Activated B cell treated with CpG ODN at 0.5 μM for 24 hours (primary cell): ENCODE measurements around the gene DNASE1L3. TPM values are rescaled to one million over a fixed set of nuclear protein-coding genes. Genes with fewer than 3 reads are reported as not detected.

ENCODE experiments used
- ATAC-seq: fragments of 200-7000 bp; cut with Tn5 transposase; one replicate; pipeline ENCODE4 v1.10.0; 2021; ENCODE audit warnings: low read depth, mild to moderate bottlenecking, moderate library complexity
- CTCF ChIA-PET: fragments of 350-600 bp; sonication (Branson Sonifier 250); formaldehyde crosslinking; loops from one replicate; lab custom pipeline; 2021; ENCODE audit warnings: antibody characterized with exemption; lab: Charles Lee
- POLR2A ChIA-PET: fragments of 350-600 bp; sonication (Branson Sonifier 250); formaldehyde crosslinking; loops from one replicate; lab custom pipeline; 2021; ENCODE audit warnings: antibody characterized with exemption; lab: Charles Lee
- DNase-seq: peaks from one replicate; pipeline ENCODE4 v3.0.0; 2022
- H3K27ac Mint-ChIP-seq: one replicate; pipeline ENCODE4 v1.8.0; 2020; ENCODE audit warnings: mixed read lengths
- H3K27me3 Mint-ChIP-seq: one replicate; pipeline ENCODE4 v1.8.0; 2021; ENCODE audit warnings: mixed read lengths
- H3K36me3 Mint-ChIP-seq: one replicate; pipeline ENCODE4 v1.8.0; 2021; ENCODE audit warnings: low read depth, mixed read lengths
- H3K4me1 Mint-ChIP-seq: one replicate; pipeline ENCODE4 v1.8.0; 2021; ENCODE audit warnings: mixed read lengths
- H3K4me3 Mint-ChIP-seq: one replicate; pipeline ENCODE4 v1.8.0; 2020; ENCODE audit warnings: mild to moderate bottlenecking, mixed read lengths
- H3K9me3 Mint-ChIP-seq: one replicate; pipeline ENCODE4 v1.8.0; 2020; ENCODE audit warnings: mixed read lengths
- intact Hi-C: fragments of 100-400 bp; cut with micrococcal nuclease; formaldehyde crosslinking; loops from one replicate; pipeline ENCODE4 v1.15.1; 2024
- total RNA-seq: library from RNA; stranded (reverse); gene quantifications from 2 replicates; pipeline ENCODE4 v1.2.3, GENCODE V29; 2022
- TF ChIP-seq, protein P1 (sequence below): fragments of 200-600 bp; IDR thresholded peaks from one replicate; pipeline ENCODE4 v1.8.0; 2022; ENCODE audit warnings: antibody characterized with exemption, mild to moderate bottlenecking

DNASE1L3 gene
- total RNA-seq, 1 donor from 2014 or later = 8.1 TPM

- H3K4me3 Mint-ChIP-seq = no peak overlapping the region
- intact Hi-C loops = no loop called here
- peaks cover 13% of the 10 kb centered on the region for H3K4me1 Mint-ChIP-seq
- no peak for DNase-seq
- H3K36me3 Mint-ChIP-seq = peaks cover 16% of the 10 kb centered on the region
- TF ChIP-seq, protein P1, sequence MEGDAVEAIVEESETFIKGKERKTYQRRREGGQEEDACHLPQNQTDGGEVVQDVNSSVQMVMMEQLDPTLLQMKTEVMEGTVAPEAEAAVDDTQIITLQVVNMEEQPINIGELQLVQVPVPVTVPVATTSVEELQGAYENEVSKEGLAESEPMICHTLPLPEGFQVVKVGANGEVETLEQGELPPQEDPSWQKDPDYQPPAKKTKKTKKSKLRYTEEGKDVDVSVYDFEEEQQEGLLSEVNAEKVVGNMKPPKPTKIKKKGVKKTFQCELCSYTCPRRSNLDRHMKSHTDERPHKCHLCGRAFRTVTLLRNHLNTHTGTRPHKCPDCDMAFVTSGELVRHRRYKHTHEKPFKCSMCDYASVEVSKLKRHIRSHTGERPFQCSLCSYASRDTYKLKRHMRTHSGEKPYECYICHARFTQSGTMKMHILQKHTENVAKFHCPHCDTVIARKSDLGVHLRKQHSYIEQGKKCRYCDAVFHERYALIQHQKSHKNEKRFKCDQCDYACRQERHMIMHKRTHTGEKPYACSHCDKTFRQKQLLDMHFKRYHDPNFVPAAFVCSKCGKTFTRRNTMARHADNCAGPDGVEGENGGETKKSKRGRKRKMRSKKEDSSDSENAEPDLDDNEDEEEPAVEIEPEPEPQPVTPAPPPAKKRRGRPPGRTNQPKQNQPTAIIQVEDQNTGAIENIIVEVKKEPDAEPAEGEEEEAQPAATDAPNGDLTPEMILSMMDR = no peak
- POLR2A ChIA-PET = interaction anchor here (0.7 kb wide), 1 partner anchor 59 kb away, joined by 7 read pairs; no protein-coding TSS in a partner anchor
- H3K27me3 Mint-ChIP-seq = no peaks in the 10 kb centered on the region
- no peaks in the 10 kb centered on the region for H3K9me3 Mint-ChIP-seq
- ATAC-seq = no peak
- CTCF ChIA-PET = interaction anchor here (4.2 to 10.9 kb wide), 3 partner anchors 23 to 108 kb away, joined by 34 to 167 read pairs (median 116); no protein-coding TSS in a partner anchor
- H3K27ac Mint-ChIP-seq = peak overlapping the region; percentile 9
Measured at GRCh38 chr3:58191361-58191991, 19.3 kb downstream of the DNASE1L3 start.

DNA sequence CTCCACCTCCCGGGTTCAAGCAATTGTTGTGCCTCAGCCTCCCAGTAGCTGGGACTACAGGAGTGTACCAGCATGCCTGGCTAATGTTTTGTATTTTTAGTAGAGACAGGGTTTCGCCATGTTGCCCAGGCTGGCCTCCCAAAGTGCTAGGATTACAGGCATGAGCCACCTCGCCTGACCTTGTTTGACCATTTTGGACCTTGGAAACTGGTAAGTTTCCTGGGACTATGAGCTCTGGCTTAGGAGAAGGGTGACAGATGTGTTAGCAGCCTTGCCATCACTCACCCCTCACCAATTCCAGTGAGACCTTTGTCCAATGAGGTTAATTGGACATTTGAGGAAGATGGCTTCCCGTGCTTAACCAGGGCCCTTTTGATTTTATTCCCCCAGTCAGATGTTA lies 19.9 kb downstream of the DNASE1L3 start:
- POLR2A ChIA-PET = interaction anchor here (0.6 to 3.8 kb wide), 3 partner anchors 24 to 110 kb away, joined by 9 to 23 read pairs (median 12); no protein-coding TSS in a partner anchor
- Mint-ChIP-seq H3K27me3 (no peaks in the 10 kb centered on the region), H3K4me1 (peaks cover 12% of the 10 kb centered on the region), H3K27ac (no peak overlapping the region), H3K4me3 (no peak overlapping the region), H3K36me3 (peaks cover 15% of the 10 kb centered on the region), H3K9me3 (no peaks in the 10 kb centered on the region)
- TF ChIP-seq, protein P1 = no peak
- intact Hi-C loops = no loop called here
- ATAC-seq (no peak), DNase-seq (no peak)
- CTCF ChIA-PET = interaction anchor here (0.7 to 10.9 kb wide), 6 partner anchors 13 to 108 kb away, joined by 3 to 167 read pairs (median 32); partner anchors contain the start of gene ABHD6

DNA sequence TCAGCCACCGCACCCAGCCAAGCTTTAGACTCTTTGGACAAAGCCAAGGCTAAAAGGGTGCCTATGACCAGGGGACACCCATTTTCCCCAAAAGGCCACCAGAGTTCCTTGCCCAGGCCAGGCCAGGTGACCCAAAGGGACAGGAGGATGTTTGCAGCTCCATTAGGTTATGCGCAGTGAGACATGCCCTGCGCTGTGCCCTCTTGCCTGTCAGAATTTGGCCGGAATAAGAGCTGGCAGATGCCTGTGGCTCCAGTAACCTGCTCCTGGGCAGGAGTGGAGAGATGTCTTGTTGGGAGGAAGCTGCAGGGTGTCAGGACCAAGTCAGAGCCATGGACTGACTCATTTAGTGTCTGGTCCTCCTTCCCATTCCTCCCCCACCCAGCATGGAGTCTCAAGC lies 20.5 kb downstream of the DNASE1L3 start:
- intact Hi-C loops = no loop called here
- no peak overlapping the region for H3K27ac Mint-ChIP-seq
- CTCF ChIA-PET = interaction anchor here (0.7 to 10.9 kb wide), 7 partner anchors 12 to 109 kb away, joined by 3 to 167 read pairs (median 30); partner anchors contain the start of gene ABHD6

DNA sequence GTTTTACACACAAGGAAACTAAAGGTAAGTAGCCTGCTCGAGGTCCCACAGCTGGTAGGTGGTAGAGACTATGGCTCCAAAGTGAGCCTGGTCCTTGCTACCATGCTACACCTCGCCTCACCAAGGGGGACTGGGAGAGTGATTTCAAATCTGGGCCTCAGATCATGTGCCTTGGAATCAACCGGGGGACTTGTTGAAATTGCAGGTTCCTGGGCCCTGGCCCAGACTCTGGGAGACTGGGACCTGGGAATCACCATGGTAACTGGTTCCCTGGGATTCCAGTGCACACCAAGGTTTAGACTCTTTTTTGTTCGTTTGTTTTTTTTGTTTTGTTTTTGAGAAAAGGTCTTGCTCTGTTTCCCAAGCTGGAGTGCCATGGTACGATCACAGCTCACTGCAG lies 21.1 kb downstream of the DNASE1L3 start:
- H3K27me3 Mint-ChIP-seq = no peaks in the 10 kb centered on the region
- no peaks in the 10 kb centered on the region for H3K9me3 Mint-ChIP-seq
- peaks cover 11% of the 10 kb centered on the region for H3K4me1 Mint-ChIP-seq
- CTCF ChIA-PET = interaction anchor here (1.6 to 10.9 kb wide), 7 partner anchors 12 to 225 kb away, joined by 7 to 167 read pairs (median 30); partner anchors contain the start of gene ABHD6
- intact Hi-C loops = no loop called here
- POLR2A ChIA-PET = interaction anchor here (1.2 to 3.8 kb wide), 4 partner anchors 13 to 111 kb away, joined by 3 to 23 read pairs (median 6); no protein-coding TSS in a partner anchor
- TF ChIP-seq, protein P1 = no peak
- no peak overlapping the region for H3K4me3 Mint-ChIP-seq
- H3K27ac Mint-ChIP-seq = peak overlapping the region; percentile 35
- DNase-seq (no peak), ATAC-seq (no peak)
- H3K36me3 Mint-ChIP-seq = peaks cover 10% of the 10 kb centered on the region

More for the DNA sequence above, 20.5 kb downstream of the DNASE1L3 start:
- H3K36me3 Mint-ChIP-seq = peaks cover 13% of the 10 kb centered on the region
- POLR2A ChIA-PET = interaction anchor here (0.6 to 3.8 kb wide), 4 partner anchors 13 to 110 kb away, joined by 4 to 23 read pairs (median 10); no protein-coding TSS in a partner anchor
- H3K27me3 Mint-ChIP-seq = no peaks in the 10 kb centered on the region
- DNase-seq = no peak
- ATAC-seq = no peak
- no peaks in the 10 kb centered on the region for H3K9me3 Mint-ChIP-seq
- no peak overlapping the region for H3K4me3 Mint-ChIP-seq
- H3K4me1 Mint-ChIP-seq = peaks cover 11% of the 10 kb centered on the region
- TF ChIP-seq, protein P1 = no peak
